ENCODE measurements around the gene ST7. TPM values are rescaled to one million over a fixed set of nuclear protein-coding genes. Genes with fewer than 3 reads are reported as not detected.
A peak's percentile ranks its signal among the peaks of the same experiment; 100 is the strongest.

ST7 gene
- total and polyA plus RNA-seq, 2 of the 13 experiments (the other 11 are each of a cell fraction or from before 2014, with no cell fraction given): 17.3 to 23.5 TPM

DNA sequence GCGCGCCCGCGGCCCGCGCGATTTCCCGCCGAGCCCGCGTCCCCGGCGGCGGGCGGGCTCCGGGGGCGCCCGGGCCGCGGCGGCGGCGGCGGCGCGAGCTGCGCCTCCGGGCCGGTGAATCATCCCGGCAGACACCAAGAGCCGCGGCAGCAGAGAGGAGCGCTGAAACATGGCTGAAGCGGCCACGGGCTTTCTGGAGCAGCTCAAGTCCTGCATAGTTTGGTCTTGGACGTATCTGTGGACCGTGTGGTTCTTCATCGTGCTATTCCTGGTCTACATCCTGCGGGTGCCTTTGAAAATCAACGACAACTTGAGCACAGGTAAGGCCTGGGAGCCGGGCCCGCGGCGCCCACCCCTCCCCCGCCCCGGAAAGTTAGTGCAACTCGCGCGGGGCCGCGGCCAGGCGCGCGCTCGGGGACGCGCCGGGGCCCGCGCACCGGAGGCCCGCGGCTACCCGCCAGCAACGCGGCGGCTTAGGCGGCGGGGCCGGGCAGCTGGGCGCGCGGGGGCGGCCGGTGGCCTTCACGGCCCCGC, at the start of gene ST7 (continued):
- TF ChIP-seq CCAR2 (optimal IDR thresholded peaks at IDR 0.05; ENCODE audit: low read depth, low read length) (no peak), BCL6 (CRISPR knock-in tag; IDR thresholded peaks at IDR 0.05) (no peak), SIX1 (CRISPR knock-in tag; IDR thresholded peaks at IDR 0.05; ENCODE audit: borderline replicate concordance) (no peak), KDM4B (CRISPR knock-in tag; IDR thresholded peaks at IDR 0.05) (no peak), NRL (CRISPR knock-in tag; IDR thresholded peaks at IDR 0.05; ENCODE audit: borderline replicate concordance) (no peak), PHF20 (CRISPR knock-in tag; IDR thresholded peaks at IDR 0.05) (no peak), BRCA1 (CRISPR knock-in tag; IDR thresholded peaks at IDR 0.05) (no peak), HOXD1 (CRISPR knock-in tag; IDR thresholded peaks at IDR 0.05) (no peak), NFKB2 (CRISPR knock-in tag; IDR thresholded peaks at IDR 0.05; ENCODE audit: borderline replicate concordance) (0 out of 2 replicates have a peak, but pooled peaks have one; percentile 0), HINFP (CRISPR knock-in tag; IDR thresholded peaks at IDR 0.05; ENCODE audit: low read depth) (no peak), ZFYVE20 (CRISPR knock-in tag; IDR thresholded peaks at IDR 0.05; ENCODE audit: borderline replicate concordance, low read depth) (no peak), ZNF512 (CRISPR knock-in tag; IDR thresholded peaks at IDR 0.05) (no peak), KAT7 (CRISPR knock-in tag; IDR thresholded peaks at IDR 0.05; ENCODE audit: borderline replicate concordance) (no peak), ZNF33A (CRISPR knock-in tag; IDR thresholded peaks at IDR 0.05; ENCODE audit: borderline replicate concordance) (no peak), PAF1 (CRISPR knock-in tag; IDR thresholded peaks at IDR 0.05) (no peak), RCOR2 (CRISPR knock-in tag; IDR thresholded peaks at IDR 0.05) (no peak), NFIB (CRISPR knock-in tag; IDR thresholded peaks at IDR 0.05; ENCODE audit: borderline replicate concordance) (no peak), KLF13 (CRISPR knock-in tag; IDR thresholded peaks at IDR 0.05) (no peak), TRIM24 (CRISPR knock-in tag; IDR thresholded peaks at IDR 0.05) (no peak), GABPB1 (CRISPR knock-in tag; IDR thresholded peaks at IDR 0.05) (no peak; the same call in 1 of the 2 replicates)
- TF ChIP-seq, protein P1, sequence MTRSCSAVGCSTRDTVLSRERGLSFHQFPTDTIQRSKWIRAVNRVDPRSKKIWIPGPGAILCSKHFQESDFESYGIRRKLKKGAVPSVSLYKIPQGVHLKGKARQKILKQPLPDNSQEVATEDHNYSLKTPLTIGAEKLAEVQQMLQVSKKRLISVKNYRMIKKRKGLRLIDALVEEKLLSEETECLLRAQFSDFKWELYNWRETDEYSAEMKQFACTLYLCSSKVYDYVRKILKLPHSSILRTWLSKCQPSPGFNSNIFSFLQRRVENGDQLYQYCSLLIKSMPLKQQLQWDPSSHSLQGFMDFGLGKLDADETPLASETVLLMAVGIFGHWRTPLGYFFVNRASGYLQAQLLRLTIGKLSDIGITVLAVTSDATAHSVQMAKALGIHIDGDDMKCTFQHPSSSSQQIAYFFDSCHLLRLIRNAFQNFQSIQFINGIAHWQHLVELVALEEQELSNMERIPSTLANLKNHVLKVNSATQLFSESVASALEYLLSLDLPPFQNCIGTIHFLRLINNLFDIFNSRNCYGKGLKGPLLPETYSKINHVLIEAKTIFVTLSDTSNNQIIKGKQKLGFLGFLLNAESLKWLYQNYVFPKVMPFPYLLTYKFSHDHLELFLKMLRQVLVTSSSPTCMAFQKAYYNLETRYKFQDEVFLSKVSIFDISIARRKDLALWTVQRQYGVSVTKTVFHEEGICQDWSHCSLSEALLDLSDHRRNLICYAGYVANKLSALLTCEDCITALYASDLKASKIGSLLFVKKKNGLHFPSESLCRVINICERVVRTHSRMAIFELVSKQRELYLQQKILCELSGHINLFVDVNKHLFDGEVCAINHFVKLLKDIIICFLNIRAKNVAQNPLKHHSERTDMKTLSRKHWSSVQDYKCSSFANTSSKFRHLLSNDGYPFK (CRISPR knock-in tag; IDR thresholded peaks at IDR 0.05; ENCODE audit: borderline replicate concordance): no peak
- TF ChIP-seq, protein P2, sequence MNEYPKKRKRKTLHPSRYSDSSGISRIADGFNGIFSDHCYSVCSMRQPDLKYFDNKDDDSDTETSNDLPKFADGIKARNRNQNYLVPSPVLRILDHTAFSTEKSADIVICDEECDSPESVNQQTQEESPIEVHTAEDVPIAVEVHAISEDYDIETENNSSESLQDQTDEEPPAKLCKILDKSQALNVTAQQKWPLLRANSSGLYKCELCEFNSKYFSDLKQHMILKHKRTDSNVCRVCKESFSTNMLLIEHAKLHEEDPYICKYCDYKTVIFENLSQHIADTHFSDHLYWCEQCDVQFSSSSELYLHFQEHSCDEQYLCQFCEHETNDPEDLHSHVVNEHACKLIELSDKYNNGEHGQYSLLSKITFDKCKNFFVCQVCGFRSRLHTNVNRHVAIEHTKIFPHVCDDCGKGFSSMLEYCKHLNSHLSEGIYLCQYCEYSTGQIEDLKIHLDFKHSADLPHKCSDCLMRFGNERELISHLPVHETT (CRISPR knock-in tag; conservative IDR thresholded peaks at IDR 0.05): 0 out of 2 replicates have a peak, but pooled peaks have one; percentile 64
- TF ChIP-seq, protein P3, sequence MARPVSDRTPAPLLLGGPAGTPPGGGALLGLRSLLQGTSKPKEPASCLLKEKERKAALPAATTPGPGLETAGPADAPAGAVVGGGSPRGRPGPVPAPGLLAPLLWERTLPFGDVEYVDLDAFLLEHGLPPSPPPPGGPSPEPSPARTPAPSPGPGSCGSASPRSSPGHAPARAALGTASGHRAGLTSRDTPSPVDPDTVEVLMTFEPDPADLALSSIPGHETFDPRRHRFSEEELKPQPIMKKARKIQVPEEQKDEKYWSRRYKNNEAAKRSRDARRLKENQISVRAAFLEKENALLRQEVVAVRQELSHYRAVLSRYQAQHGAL (CRISPR knock-in tag; IDR thresholded peaks at IDR 0.05; ENCODE audit: not compliant biosample characterization): no peak
